Upper lobe of left lung (tissue), 4 donors: Measurements from ENCODE around the gene CDKAL1.

Experiments used
- CTCF ChIP-seq, 6 experiments: fragments of 450-650 bp in 4 of 6; fragments of 200-600 bp in 2 of 6; sonication (generic) in 2 of 6; IDR thresholded peaks; one replicate each; pipeline ENCODE4 v1.5.1; 2016 to 2019; ENCODE audit warnings: antibody characterized with exemption in 6 of 6
- EP300 ChIP-seq, 4 donors: sonication (generic); formaldehyde crosslinking; IDR thresholded peaks; one replicate each; pipeline ENCODE4 v1.5.1; 2017; ENCODE audit warnings: antibody characterized with exemption in 4 of 4, control low read depth in 2 of 4

- no peak for TF ChIP-seq EP300 (IDR thresholded peaks at IDR 0.05)
- TF ChIP-seq CTCF (IDR thresholded peaks at IDR 0.05), result no peak
Measured at GRCh38 chr6:20922743-20923142, 388.5 kb downstream of the CDKAL1 start.
